CD14-positive monocyte (primary cell): ENCODE results near the gene PLCL2. TPM values are rescaled to one million over a fixed set of nuclear protein-coding genes. Genes with fewer than 3 reads are reported as not detected.

Source experiments
- DNase-seq, 3 donors: peaks; one replicate each; pipeline ENCODE4 v3.0.0-alpha.2; 2011 to 2022
- H2AFZ ChIP-seq: 2 replicates; pipeline ENCODE4 v1.6.0; 2012; ENCODE audit warnings: mild to moderate bottlenecking, low read depth, low read length, inconsistent platforms; ENCODE audit not compliant: insufficient read depth, poor library complexity, severe bottlenecking
- H3K27ac ChIP-seq, 2 donors: 1 replicate in 1 of 2; 2 replicates in 1 of 2; pipeline ENCODE4 v1.5.1; 2012 to 2013; ENCODE audit warnings: low read length in 2 of 2, control low read depth in 1 of 2, inconsistent platforms in 1 of 2, low read depth in 1 of 2, mild to moderate bottlenecking in 1 of 2
- H3K27me3 ChIP-seq, 2 donors: one replicate each; pipeline versions ENCODE4 v1.6.0 to v1.6.1; 2011 to 2013; ENCODE audit warnings: low read length in 2 of 2; ENCODE audit not compliant: control insufficient read depth in 2 of 2, insufficient read depth in 2 of 2
- H3K36me3 ChIP-seq, 2 donors: replicated peaks in 1 of 2; 1 replicate in 1 of 2; 2 replicates in 1 of 2; pipeline versions ENCODE4 v1.5.1 to v1.6.1; 2012 to 2013; ENCODE audit warnings: low read length in 2 of 2, control low read depth in 1 of 2, inconsistent platforms in 1 of 2, mild to moderate bottlenecking in 1 of 2; ENCODE audit not compliant: insufficient read depth in 2 of 2, control insufficient read depth in 1 of 2
- H3K4me1 ChIP-seq, 2 donors: 1 replicate in 1 of 2; 2 replicates in 1 of 2; pipeline versions ENCODE4 v1.5.1 to v1.6.1; 2012 to 2013; ENCODE audit warnings: low read length in 2 of 2, control low read depth in 1 of 2, inconsistent platforms in 1 of 2, mild to moderate bottlenecking in 1 of 2, moderate library complexity in 1 of 2; ENCODE audit not compliant: insufficient read depth in 2 of 2, control insufficient read depth in 1 of 2
- H3K4me2 ChIP-seq: replicated peaks from 2 replicates; pipeline ENCODE3; 2012; ENCODE audit warnings: low read length, moderate library complexity, mild to moderate bottlenecking; ENCODE audit not compliant: poor library complexity, severe bottlenecking; ENCODE audit errors: extremely low read depth
- H3K4me3 ChIP-seq, 3 experiments: fragments of 200-600 bp in 1 of 3; sonication (generic) in 1 of 3; replicated peaks in 1 of 3; 1 replicate in 2 of 3; 2 replicates in 1 of 3; pipeline ENCODE4 v1.5.1; 2011 to 2013; ENCODE audit warnings: low read length in 3 of 3, mild to moderate bottlenecking in 3 of 3, control low read depth in 2 of 3, low read depth in 2 of 3, inconsistent platforms in 1 of 3, moderate library complexity in 1 of 3
- H3K79me2 ChIP-seq: 2 replicates; pipeline ENCODE4 v1.6.0; 2012; ENCODE audit warnings: mild to moderate bottlenecking, control low read depth, inconsistent platforms, low read length, moderate library complexity; ENCODE audit not compliant: insufficient read depth
- H3K9ac ChIP-seq: 2 replicates; pipeline ENCODE4 v1.6.0; 2017; ENCODE audit warnings: low read length, mild to moderate bottlenecking; ENCODE audit not compliant: insufficient read depth, poor library complexity, severe bottlenecking
- H3K9me3 ChIP-seq, 2 donors: replicated peaks in 1 of 2; 1 replicate in 1 of 2; 2 replicates in 1 of 2; pipeline versions ENCODE4 v1.5.1 to v1.6.1; 2012 to 2013; ENCODE audit warnings: low read length in 2 of 2, control low read depth in 1 of 2; ENCODE audit not compliant: control insufficient read depth in 1 of 2, insufficient read depth in 1 of 2
- H4K20me1 ChIP-seq: 2 replicates; pipeline ENCODE4 v1.6.0; 2012; ENCODE audit warnings: mild to moderate bottlenecking, low read length, control low read depth, moderate library complexity; ENCODE audit not compliant: insufficient read depth
- H3K27ac Mint-ChIP-seq, 7 donors: one replicate each; pipeline ENCODE4 v1.8.0; 2020; ENCODE audit warnings: mild to moderate bottlenecking in 7 of 7, mixed read lengths in 7 of 7, moderate library complexity in 6 of 7, inconsistent platforms in 2 of 7
- H3K27me3 Mint-ChIP-seq, 3 donors: one replicate each; pipeline ENCODE4 v1.8.0; 2021 to 2022; ENCODE audit warnings: low read depth in 3 of 3, mild to moderate bottlenecking in 3 of 3, mixed read lengths in 3 of 3, moderate library complexity in 3 of 3, inconsistent platforms in 1 of 3
- H3K36me3 Mint-ChIP-seq, 2 donors: one replicate each; pipeline ENCODE4 v1.8.0; 2020; ENCODE audit warnings: mixed read lengths in 2 of 2, inconsistent platforms in 1 of 2, mild to moderate bottlenecking in 1 of 2
- H3K4me1 Mint-ChIP-seq: one replicate; pipeline ENCODE4 v1.8.0; 2020; ENCODE audit warnings: mild to moderate bottlenecking, mixed read lengths
- H3K4me3 Mint-ChIP-seq, 2 donors: one replicate each; pipeline ENCODE4 v1.8.0; 2020; ENCODE audit warnings: mild to moderate bottlenecking in 2 of 2, mixed read lengths in 2 of 2, moderate library complexity in 1 of 2
- H3K9me3 Mint-ChIP-seq, 7 donors: one replicate each; pipeline ENCODE4 v1.8.0; 2020 to 2022; ENCODE audit warnings: mixed read lengths in 7 of 7, mild to moderate bottlenecking in 6 of 7, moderate library complexity in 6 of 7, inconsistent platforms in 2 of 7
- WGBS: methylation state at CpG from one replicate; pipeline ENCODE4 v1.1.5; 2013; ENCODE audit warnings: missing lambda C conversion rate; ENCODE audit not compliant: insufficient coverage; 5-methylcytosine and 5-hydroxymethylcytosine counted together
- intact Hi-C, 2 donors: fragments of 100-400 bp; cut with micrococcal nuclease; formaldehyde crosslinking; loops; one replicate each; pipeline versions ENCODE4 v1.15.0 to v1.15.1; 2023
- polyA plus RNA-seq, 3 donors: library from polyadenylated mRNA; depleted of rRNA in 1 of 3; unstranded in 2 of 3; stranded (reverse) in 1 of 3; fragments of 300-500 nt in 2 of 3; fragments of >200 nt in 1 of 3; fragmentation: Illumina TruSeq in 2 of 3; gene quantifications; 1 replicate in 2 of 3; 2 replicates in 1 of 3; pipeline ENCODE4 v1.2.3, GENCODE V29; 2012 to 2021
- TF ChIP-seq, protein P1 (sequence below): fragments of 200-600 bp; IDR thresholded peaks from one replicate; pipeline ENCODE4 v1.8.0; 2022; ENCODE audit warnings: antibody characterized with exemption, mild to moderate bottlenecking

Gene PLCL2
- polyA plus RNA-seq, 3 donors, result 18.8 to 32.5 (median 26.8) TPM

DNA sequence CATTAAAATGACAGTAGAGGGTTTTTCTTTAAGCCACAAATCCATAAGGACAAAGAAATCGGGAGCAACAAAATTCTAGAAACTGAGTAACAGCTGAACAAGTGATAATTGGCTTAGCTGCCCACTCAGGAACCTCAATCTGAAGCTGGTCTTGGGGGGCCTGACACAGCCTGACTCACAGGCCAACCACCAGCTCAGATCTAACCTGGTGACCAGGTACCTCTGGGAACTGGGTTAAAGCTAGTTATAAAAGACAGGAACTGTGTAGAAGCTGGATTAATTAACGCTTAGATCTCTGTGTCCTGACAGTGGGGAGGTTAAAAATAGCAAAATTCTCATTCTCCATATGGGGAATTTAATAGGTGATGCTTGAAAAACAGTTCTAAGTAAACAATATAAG is 161.9 kb downstream of the PLCL2 start:
- no peak overlapping the region for H2AFZ ChIP-seq
- H3K27me3 Mint-ChIP-seq, result no peaks in the 10 kb centered on the region
- intact Hi-C loops, result no loop called here
- peaks cover 14 to 29% of the 10 kb centered on the region in 2 donors for H3K4me1 ChIP-seq
- peaks cover 48% of the 10 kb centered on the region for H3K4me1 Mint-ChIP-seq
- TF ChIP-seq, protein P1, sequence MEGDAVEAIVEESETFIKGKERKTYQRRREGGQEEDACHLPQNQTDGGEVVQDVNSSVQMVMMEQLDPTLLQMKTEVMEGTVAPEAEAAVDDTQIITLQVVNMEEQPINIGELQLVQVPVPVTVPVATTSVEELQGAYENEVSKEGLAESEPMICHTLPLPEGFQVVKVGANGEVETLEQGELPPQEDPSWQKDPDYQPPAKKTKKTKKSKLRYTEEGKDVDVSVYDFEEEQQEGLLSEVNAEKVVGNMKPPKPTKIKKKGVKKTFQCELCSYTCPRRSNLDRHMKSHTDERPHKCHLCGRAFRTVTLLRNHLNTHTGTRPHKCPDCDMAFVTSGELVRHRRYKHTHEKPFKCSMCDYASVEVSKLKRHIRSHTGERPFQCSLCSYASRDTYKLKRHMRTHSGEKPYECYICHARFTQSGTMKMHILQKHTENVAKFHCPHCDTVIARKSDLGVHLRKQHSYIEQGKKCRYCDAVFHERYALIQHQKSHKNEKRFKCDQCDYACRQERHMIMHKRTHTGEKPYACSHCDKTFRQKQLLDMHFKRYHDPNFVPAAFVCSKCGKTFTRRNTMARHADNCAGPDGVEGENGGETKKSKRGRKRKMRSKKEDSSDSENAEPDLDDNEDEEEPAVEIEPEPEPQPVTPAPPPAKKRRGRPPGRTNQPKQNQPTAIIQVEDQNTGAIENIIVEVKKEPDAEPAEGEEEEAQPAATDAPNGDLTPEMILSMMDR, result no peak
- no peak overlapping the region for H3K4me3 ChIP-seq
- H3K27me3 ChIP-seq, result no peaks in the 10 kb centered on the region
- H3K79me2 ChIP-seq, result no peaks in the 10 kb centered on the region
- peak overlapping the region in 3 of 7 donors; percentile 17 to 43 (median 23) for H3K27ac Mint-ChIP-seq
- WGBS, result 100% methylated on average over 1 of the region's 2 CpGs
- H3K9me3 ChIP-seq, result no peaks in the 10 kb centered on the region
- H3K36me3 Mint-ChIP-seq, result peaks cover 52 to 64% of the 10 kb centered on the region in 2 donors
- no peak overlapping the region for H3K27ac ChIP-seq
- H4K20me1 ChIP-seq, result peaks cover 50% of the 10 kb centered on the region
- no peak overlapping the region for H3K9ac ChIP-seq
- H3K4me2 ChIP-seq, result no peak overlapping the region
- H3K4me3 Mint-ChIP-seq, result no peak overlapping the region
- peaks cover 30 to 71% of the 10 kb centered on the region in 2 donors for H3K36me3 ChIP-seq
- H3K9me3 Mint-ChIP-seq, result peaks cover 0 to 4% (median 2%) of the 10 kb centered on the region in 7 donors
- DNase-seq, result no peak

DNA sequence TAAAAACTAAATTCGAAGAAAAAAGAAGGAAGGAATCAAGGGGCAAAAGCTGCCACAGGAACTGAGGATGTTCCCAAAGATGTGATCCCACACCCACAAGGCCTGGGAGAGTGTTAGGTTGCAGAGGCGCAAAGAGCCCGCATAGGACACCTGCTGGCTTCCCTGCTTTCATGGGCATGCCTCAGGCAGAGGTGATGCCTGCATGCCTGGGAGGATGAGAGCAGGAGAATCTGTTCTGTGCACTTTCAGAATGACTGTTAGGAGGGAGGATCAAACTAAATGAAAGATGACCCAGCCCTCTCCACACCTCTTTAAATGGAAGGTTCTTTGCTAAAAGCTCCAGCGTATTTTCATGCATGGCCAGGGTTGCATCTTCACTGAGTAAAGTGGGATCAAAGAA is 162.4 kb downstream of the PLCL2 start:
- TF ChIP-seq, protein P1, result no peak
- 90% methylated on average over 2 of the region's 4 CpGs for WGBS
- intact Hi-C loops, result no loop called here
- DNase-seq, result no peak
- no peaks in the 10 kb centered on the region for H3K79me2 ChIP-seq
- no peak overlapping the region for H3K4me3 Mint-ChIP-seq
- peaks cover 0 to 4% (median 2%) of the 10 kb centered on the region in 7 donors for H3K9me3 Mint-ChIP-seq
- peak overlapping the region in 3 of 7 donors; percentile 6 to 28 (median 17) for H3K27ac Mint-ChIP-seq
- no peaks in the 10 kb centered on the region for H3K27me3 Mint-ChIP-seq
- no peak overlapping the region for H3K4me3 ChIP-seq
- H2AFZ ChIP-seq, result no peak overlapping the region
- no peaks in the 10 kb centered on the region for H3K9me3 ChIP-seq
- H3K4me1 ChIP-seq, result peaks cover 20 to 34% of the 10 kb centered on the region in 2 donors
- peaks cover 53% of the 10 kb centered on the region for H3K4me1 Mint-ChIP-seq
- no peak overlapping the region for H3K27ac ChIP-seq
- H3K27me3 ChIP-seq, result no peaks in the 10 kb centered on the region
- no peak overlapping the region for H3K9ac ChIP-seq
- H3K4me2 ChIP-seq, result no peak overlapping the region
- peaks cover 30 to 69% of the 10 kb centered on the region in 2 donors for H3K36me3 ChIP-seq
- H4K20me1 ChIP-seq, result peaks cover 49% of the 10 kb centered on the region
- peaks cover 52 to 64% of the 10 kb centered on the region in 2 donors for H3K36me3 Mint-ChIP-seq
